Esophagus (tissue), 2 donors: ENCODE results near the gene NBPF6. TPM values are rescaled to one million over a fixed set of nuclear protein-coding genes. Genes with fewer than 3 reads are reported as not detected.
"Not testable (repeated sequence)": the region's sequence is repeated elsewhere in the genome, so short reads cannot be mapped to it uniquely, and the experiment has no call there.

Source experiments
- H3K27ac ChIP-seq, 2 donors: one replicate each; pipeline ENCODE4 v1.5.1; 2013; ENCODE audit warnings: low read depth in 2 of 2, mild to moderate bottlenecking in 2 of 2, inconsistent platforms in 1 of 2, low read length in 1 of 2, moderate library complexity in 1 of 2
- H3K27me3 ChIP-seq, 2 donors: one replicate each; pipeline ENCODE4 v1.6.1; 2013; ENCODE audit warnings: low read length in 2 of 2, control low read depth in 1 of 2, mild to moderate bottlenecking in 1 of 2; ENCODE audit not compliant: insufficient read depth in 2 of 2, control insufficient read depth in 1 of 2
- H3K36me3 ChIP-seq, 2 donors: one replicate each; pipeline ENCODE4 v1.6.1; 2013; ENCODE audit warnings: low read length in 1 of 2; ENCODE audit not compliant: control insufficient read depth in 2 of 2, insufficient read depth in 2 of 2
- H3K4me1 ChIP-seq, 2 donors: one replicate each; pipeline ENCODE4 v1.6.1; 2013; ENCODE audit warnings: low read length in 1 of 2; ENCODE audit not compliant: control insufficient read depth in 2 of 2, insufficient read depth in 2 of 2
- H3K4me3 ChIP-seq, 2 donors: one replicate each; pipeline ENCODE4 v1.5.1; 2013; ENCODE audit warnings: low read length in 2 of 2, mild to moderate bottlenecking in 2 of 2, low read depth in 1 of 2, moderate library complexity in 1 of 2
- H3K9me3 ChIP-seq, 2 donors: one replicate each; pipeline ENCODE4 v1.6.1; 2013; ENCODE audit warnings: mild to moderate bottlenecking in 2 of 2, low read depth in 1 of 2, low read length in 1 of 2, moderate library complexity in 1 of 2; ENCODE audit not compliant: control insufficient read depth in 2 of 2, insufficient read depth in 1 of 2
- WGBS, 2 donors: extraction: QIAGEN DNeasy Blood & Tissue Kit; methylation state at CpG; one replicate each; pipeline ENCODE4 v1.1.7; 2013; 5-methylcytosine and 5-hydroxymethylcytosine counted together
- polyA plus RNA-seq, 2 donors: library from polyadenylated mRNA; stranded (reverse); fragments of 200-250 nt; gene quantifications; one replicate each; pipeline ENCODE4 v1.2.3, GENCODE V29; 2013
- donor health status: healthy with polysubstance abuse.
- donor health status: Bipolar disorder and iron deficiency.

The NBPF6 gene
- polyA plus RNA-seq, 2 donors = not detected

DNA sequence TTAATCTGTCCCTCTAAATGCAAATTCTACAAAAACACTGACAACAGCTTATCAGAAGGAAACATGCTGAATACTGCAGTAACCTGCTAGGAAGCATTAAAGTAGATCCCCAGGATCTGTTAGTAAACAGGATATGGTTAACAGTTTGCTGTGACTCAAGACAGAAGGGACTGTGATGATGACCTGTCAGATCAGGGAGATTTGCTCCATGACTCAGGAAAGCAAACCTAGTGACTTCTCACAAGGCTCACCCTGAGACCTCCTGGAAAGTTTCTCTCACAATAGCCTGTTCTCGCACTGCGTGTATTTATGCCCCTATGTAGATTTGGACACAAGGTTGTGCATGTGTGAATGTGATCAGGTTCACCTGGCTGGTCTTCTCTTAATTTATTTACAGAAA is 8.5 kb downstream of the NBPF6 start:
- not testable (repeated sequence) for H3K36me3 ChIP-seq, H3K27ac ChIP-seq, H3K4me3 ChIP-seq, H3K27me3 ChIP-seq, H3K9me3 ChIP-seq, H3K4me1 ChIP-seq
- WGBS, 2 donors = no CpG with 5 or more reads among the region's 2 CpGs

DNA sequence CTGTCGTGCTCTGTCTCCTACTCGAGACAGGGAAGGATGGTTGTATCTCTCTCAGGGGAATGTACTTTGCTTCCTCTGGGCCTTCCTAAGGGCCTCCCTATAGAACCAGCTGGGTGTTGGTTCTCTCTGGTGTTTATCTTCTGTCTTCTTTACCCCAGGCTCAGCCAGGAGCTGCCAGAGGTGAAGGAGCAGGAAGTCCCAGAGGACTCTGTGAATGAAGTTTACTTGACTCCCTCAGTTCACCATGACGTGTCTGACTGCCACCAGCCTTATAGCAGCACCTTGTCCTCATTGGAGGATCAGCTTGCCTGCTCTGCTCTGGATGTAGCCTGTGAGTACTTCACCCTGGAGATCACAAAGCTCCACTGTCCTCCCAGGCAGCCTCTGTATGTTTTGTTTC is 11.6 kb downstream of the NBPF6 start:
- H3K27ac ChIP-seq, H3K36me3 ChIP-seq, H3K4me1 ChIP-seq, H3K4me3 ChIP-seq, H3K9me3 ChIP-seq, H3K27me3 ChIP-seq: not testable (repeated sequence)
- no CpG with 5 or more reads among the region's 3 CpGs for WGBS, 2 donors

DNA sequence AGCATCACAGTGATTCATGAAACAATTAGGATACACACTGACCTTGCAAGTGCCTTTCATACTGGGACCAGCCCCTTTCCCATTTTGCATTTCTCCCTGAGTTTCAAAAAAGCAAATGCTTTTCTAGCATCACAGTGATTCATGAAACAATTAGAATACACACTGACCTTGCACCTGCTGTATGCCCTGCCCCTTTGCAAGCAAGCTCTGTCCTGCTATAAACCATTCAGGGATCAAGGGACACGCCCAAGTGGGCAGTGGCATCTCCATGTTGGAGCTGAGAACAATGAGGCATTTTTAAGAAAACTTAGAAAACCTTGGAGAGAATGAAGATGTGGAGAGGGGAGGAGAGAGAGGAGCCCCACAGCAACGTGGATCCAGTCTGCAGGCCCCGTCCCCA is 13.8 kb downstream of the NBPF6 start:
- WGBS, 2 donors = no CpG with 5 or more reads among the region's 3 CpGs
- not testable (repeated sequence) for H3K4me3 ChIP-seq, H3K36me3 ChIP-seq, H3K27ac ChIP-seq, H3K4me1 ChIP-seq, H3K9me3 ChIP-seq, H3K27me3 ChIP-seq

DNA sequence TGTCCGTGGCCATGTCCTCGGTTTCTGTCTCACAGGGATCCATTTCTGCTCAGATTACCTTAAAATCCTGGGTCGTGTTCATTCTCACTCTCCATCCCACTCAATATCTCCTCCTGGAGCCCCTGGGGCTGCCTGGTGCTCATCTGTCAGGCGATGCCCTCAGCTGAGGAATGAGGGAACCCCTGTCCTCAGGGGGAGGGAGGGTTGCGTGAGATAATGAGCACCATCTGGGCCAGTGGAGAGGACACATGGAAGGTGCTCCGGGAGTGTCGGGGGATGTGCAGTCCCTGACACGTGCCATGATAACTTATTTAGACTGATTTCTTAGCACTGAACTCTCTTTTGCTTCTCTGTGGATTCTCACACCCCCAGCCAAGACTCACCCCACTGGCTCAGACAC is 16.0 kb downstream of the NBPF6 start:
- H3K4me1 ChIP-seq, H3K4me3 ChIP-seq, H3K9me3 ChIP-seq, H3K36me3 ChIP-seq, H3K27ac ChIP-seq, H3K27me3 ChIP-seq: not testable (repeated sequence)
- no CpG with 5 or more reads among the region's 8 CpGs for WGBS, 2 donors

DNA sequence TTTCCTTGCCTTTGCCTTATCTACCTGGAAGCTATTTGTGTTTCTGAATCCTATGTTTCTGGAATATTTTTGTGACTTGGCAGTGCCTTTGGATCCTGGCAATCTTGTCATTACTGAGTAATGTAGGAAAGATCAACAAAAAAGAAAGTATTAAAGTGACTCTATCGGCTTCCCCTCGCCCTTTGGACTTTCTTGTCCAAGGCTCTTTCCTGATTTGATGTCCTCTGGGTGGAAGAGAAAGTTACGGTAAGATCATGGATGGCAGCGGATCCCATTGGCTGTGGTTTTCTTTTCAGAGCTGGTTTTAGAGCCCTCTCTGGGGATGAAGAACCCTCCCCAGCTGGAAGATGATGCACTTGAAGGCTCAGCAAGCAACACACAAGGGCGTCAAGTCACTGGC is 17.0 kb downstream of the NBPF6 start:
- H3K4me1 ChIP-seq, H3K9me3 ChIP-seq, H3K36me3 ChIP-seq, H3K27ac ChIP-seq, H3K27me3 ChIP-seq, H3K4me3 ChIP-seq: not testable (repeated sequence)
- WGBS, 2 donors = 82 to 90% methylated on average over 2 to 4 of the region's 5 CpGs

DNA sequence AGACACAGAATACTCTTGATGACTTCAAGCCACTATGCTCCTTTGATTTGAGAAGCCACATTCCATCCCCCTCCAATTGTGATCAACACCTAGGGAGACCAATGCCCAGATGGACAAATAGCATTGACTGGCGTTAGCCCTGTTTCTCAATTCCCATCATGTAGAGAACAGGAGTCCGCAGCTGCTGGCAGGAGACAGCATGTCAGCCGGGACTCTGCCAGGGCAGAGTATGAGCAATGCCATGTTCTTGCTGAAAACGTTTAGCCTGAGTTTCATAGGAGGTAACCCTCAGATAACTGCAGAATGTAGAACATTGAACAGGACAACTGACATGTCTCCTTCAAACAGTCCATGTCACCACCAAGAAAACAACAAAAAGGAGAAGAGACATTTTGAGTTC is 20.6 kb downstream of the NBPF6 start:
- H3K4me1 ChIP-seq, H3K4me3 ChIP-seq, H3K9me3 ChIP-seq, H3K27ac ChIP-seq, H3K27me3 ChIP-seq, H3K36me3 ChIP-seq: not testable (repeated sequence)
- WGBS, 2 donors = 47 to 73% methylated on average over 4 of the region's 4 CpGs

DNA sequence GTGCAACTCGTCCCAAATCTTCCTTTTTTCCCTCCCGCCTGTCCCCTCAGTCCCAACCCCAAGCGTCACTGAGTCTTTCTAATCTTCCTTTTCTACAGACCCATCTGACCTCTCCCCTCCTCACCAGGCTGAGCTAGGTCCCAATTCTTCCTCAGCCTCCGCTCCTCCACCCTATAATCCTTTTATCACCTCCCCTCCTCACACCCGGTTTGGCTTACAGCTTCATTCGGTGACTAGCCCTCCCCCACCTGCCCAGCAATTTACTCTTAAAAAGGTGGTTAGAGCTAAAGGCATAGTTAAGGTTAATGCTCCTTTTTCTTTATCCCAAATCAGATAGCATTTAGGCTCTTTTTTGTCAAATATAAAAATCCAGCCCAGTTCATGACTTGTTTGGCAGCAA is 24.4 kb downstream of the NBPF6 start:
- H3K4me1 ChIP-seq, H3K27me3 ChIP-seq, H3K9me3 ChIP-seq, H3K27ac ChIP-seq, H3K4me3 ChIP-seq, H3K36me3 ChIP-seq: not testable (repeated sequence)
- 79 to 82% methylated on average over 6 of the region's 6 CpGs for WGBS, 2 donors

DNA sequence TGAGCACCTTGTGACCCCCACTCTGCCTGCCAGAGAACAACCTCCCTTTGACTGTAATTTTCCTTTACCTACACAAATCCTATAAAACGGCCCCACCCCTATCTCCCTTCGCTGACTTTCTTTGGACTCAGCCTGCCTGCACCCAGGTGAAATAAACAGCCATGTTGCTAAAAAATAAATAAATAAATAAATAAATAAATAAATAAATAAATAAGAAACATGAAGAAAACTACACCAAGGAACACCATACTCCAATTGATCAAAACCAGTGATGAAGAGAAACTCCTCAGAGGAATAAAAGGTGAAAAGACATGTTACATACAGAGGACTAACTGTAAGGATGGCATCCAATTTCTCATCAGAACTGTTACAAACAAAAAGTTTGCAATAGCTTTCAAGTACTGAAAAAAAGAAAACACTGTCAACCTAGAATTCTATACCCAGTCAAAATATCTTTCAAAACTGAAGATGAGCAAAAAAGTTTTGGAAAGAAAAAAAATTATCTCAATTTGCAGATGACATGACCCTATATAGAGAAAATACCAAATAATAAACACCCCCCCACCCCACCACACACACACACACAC is 28.4 kb downstream of the NBPF6 start:
- H3K27ac ChIP-seq = no peak overlapping the region
- H3K36me3 ChIP-seq = no peaks in the 10 kb centered on the region
- H3K4me1 ChIP-seq = no peaks in the 10 kb centered on the region
- no peaks in the 10 kb centered on the region for H3K27me3 ChIP-seq
- no peaks in the 10 kb centered on the region for H3K9me3 ChIP-seq
- WGBS, 2 donors = 89 to 90% methylated on average over 2 of the region's 2 CpGs
- no peak overlapping the region for H3K4me3 ChIP-seq

DNA sequence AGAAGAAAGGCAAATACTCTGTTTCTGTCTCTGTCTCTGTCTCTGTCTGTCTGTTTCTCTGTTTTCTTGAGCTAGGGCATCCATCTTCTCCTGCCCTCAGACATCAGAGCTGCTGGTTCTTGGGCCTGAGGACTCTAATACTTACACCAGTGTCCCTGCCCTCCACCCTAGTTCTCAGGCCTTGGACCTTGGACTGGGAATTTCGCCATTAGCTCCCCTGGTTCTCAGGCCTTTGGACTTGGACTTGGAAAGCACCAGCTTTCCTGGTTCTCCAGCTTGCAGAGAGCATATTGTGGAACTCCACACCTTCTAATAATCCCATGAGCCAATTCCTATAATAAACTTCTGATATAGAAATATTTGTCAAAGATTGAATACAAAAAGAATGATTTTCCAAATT is 32.6 kb downstream of the NBPF6 start:
- no peak overlapping the region for H3K27ac ChIP-seq
- H3K4me3 ChIP-seq = no peak overlapping the region
- H3K9me3 ChIP-seq = peaks cover 0 to 3% of the 10 kb centered on the region in 2 donors
- H3K27me3 ChIP-seq = no peaks in the 10 kb centered on the region
- 52 to 70% methylated on average over 1 of the region's 1 CpG for WGBS, 2 donors
- no peaks in the 10 kb centered on the region for H3K4me1 ChIP-seq
- no peaks in the 10 kb centered on the region for H3K36me3 ChIP-seq

DNA sequence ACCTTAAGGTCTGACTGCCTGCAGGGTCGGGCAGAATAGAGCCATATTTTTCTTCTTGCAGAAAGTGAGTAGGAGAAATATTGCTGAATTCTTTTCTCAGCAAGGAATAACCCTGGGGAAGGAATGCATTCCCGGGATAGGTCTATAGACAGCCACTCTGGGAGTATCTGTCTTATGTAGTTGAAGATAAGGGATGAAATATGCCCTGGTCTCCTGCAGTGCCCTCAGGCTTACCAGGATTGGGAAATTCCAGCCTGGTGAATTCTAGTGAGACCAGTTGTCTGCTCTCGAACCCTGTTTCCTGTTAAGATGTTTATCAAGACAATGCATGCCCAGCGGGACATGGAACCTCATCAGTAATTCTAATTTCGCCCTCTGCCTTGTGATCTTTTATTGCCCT is 35.8 kb downstream of the NBPF6 start:
- H3K27ac ChIP-seq, H3K36me3 ChIP-seq: not testable (repeated sequence)
- 81 to 91% methylated on average over 5 of the region's 5 CpGs for WGBS, 2 donors

More for the DNA sequence above, 35.8 kb downstream of the NBPF6 start:
- not testable (repeated sequence) for H3K27me3 ChIP-seq, H3K4me3 ChIP-seq, H3K4me1 ChIP-seq, H3K9me3 ChIP-seq
